Smooth muscle cell (in vitro differentiated cells): Measurements from ENCODE around the gene UROS. TPM values are rescaled to one million over a fixed set of nuclear protein-coding genes. Genes with fewer than 3 reads are reported as not detected.

Experiments used
- DNase-seq: peaks from one replicate; lab custom pipeline; 2025; ENCODE audit not compliant: unreplicated experiment; lab: John Stamatoyannopoulos, UW
- H2AFZ ChIP-seq: fragments of 200-600 bp; sonication (generic); 2 replicates; pipeline ENCODE4 v1.6.0; 2016; ENCODE audit warnings: antibody characterized with exemption, low read depth, mild to moderate bottlenecking
- H3F3A ChIP-seq: fragments of 200-600 bp; sonication (generic); 2 replicates; pipeline ENCODE4 v1.6.0; 2017; ENCODE audit warnings: antibody characterized with exemption, low read depth
- H3K27ac ChIP-seq: fragments of 200-600 bp; sonication (generic); 2 replicates; pipeline ENCODE4 v1.5.1; 2016; ENCODE audit warnings: low read depth, mild to moderate bottlenecking
- H3K27me3 ChIP-seq: fragments of 200-600 bp; sonication (generic); 2 replicates; pipeline ENCODE4 v1.6.1; 2016; ENCODE audit warnings: low read depth, mild to moderate bottlenecking
- H3K36me3 ChIP-seq: fragments of 200-600 bp; sonication (generic); 2 replicates; pipeline ENCODE4 v1.5.1; 2016; ENCODE audit warnings: low read depth
- H3K4me1 ChIP-seq: fragments of 200-600 bp; sonication (generic); 2 replicates; pipeline ENCODE4 v1.5.1; 2016; ENCODE audit warnings: low read depth
- H3K4me2 ChIP-seq: fragments of 200-600 bp; sonication (generic); 2 replicates; pipeline ENCODE4 v1.6.0; 2016; ENCODE audit warnings: mild to moderate bottlenecking
- H3K4me3 ChIP-seq: fragments of 200-600 bp; sonication (generic); 2 replicates; pipeline ENCODE4 v1.5.1; 2016; ENCODE audit warnings: mild to moderate bottlenecking
- H3K79me2 ChIP-seq: fragments of 200-600 bp; sonication (generic); 2 replicates; pipeline ENCODE4 v1.6.0; 2016; ENCODE audit warnings: low read depth, mild to moderate bottlenecking
- H3K9ac ChIP-seq: fragments of 200-600 bp; sonication (generic); 2 replicates; pipeline ENCODE4 v1.6.0; 2016; ENCODE audit warnings: low read depth
- H3K9me3 ChIP-seq: fragments of 200-600 bp; sonication (generic); replicated peaks from 2 replicates; pipeline ENCODE4 v1.5.1; 2016; ENCODE audit warnings: low read depth
- H4K20me1 ChIP-seq: fragments of 200-600 bp; sonication (generic); 2 replicates; pipeline ENCODE4 v1.6.0; 2016; ENCODE audit warnings: low read depth
- WGBS: methylation state at CpG from one replicate; pipeline ENCODE4 v1.1.7; 2016; ENCODE audit warnings: low lambda C conversion rate; 5-methylcytosine and 5-hydroxymethylcytosine counted together
- polyA plus RNA-seq: library from polyadenylated mRNA; unstranded; fragments of >200 nt; fragmentation: Nextera tagmentation; extraction: Ambion mirVana; gene quantifications from 2 replicates; pipeline ENCODE4 v1.2.1, GENCODE V29; 2016
- total RNA-seq: library from RNA; depleted of rRNA; stranded (reverse); fragments of >200 nt; gene quantifications from 2 replicates; pipeline ENCODE4 v1.2.3, GENCODE V29; 2014
- TF ChIP-seq, protein P1 (sequence below): fragments of 200-600 bp; sonication (generic); IDR thresholded peaks from 2 replicates; pipeline ENCODE4 v1.5.1; 2017; ENCODE audit warnings: borderline replicate concordance, mild to moderate bottlenecking, antibody characterized with exemption; ENCODE audit not compliant: insufficient read depth, poor library complexity, severe bottlenecking

UROS gene
- total and polyA plus RNA-seq, 2 experiments from 2014 or later, result 43.7 to 77.5 TPM

DNA sequence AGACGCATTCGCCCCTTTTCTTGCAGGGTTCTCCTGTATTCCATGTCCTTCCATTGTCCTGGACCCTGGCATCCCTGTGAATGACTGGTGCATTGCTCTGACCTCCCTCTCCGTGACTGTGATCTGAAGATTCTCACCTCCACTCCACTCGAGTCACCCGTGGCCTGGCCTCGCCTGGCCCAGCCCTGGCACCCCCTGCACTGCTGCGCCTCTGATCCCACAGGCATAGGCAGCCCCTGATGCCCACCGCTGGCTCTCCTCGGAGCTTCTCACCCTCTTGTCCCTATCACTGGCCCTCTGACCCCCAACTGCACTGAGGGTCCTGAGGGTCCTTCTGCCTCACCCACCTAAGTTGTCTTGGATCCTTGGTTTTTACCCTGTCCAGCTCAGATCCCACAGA is 45.3 kb downstream of the UROS start:
- WGBS, result 91% methylated on average over 9 of the region's 9 CpGs
- DNase-seq, result no peak
- Histone ChIP-seq H3K4me3 (no peak overlapping the region), H3F3A (no peaks in the 10 kb centered on the region), H3K27ac (no peak overlapping the region), H2AFZ (no peak overlapping the region), H3K27me3 (no peaks in the 10 kb centered on the region), H3K9me3 (no peaks in the 10 kb centered on the region), H3K9ac (no peak overlapping the region), H3K4me1 (no peaks in the 10 kb centered on the region), H4K20me1 (no peaks in the 10 kb centered on the region), H3K4me2 (no peak overlapping the region), H3K79me2 (no peaks in the 10 kb centered on the region), H3K36me3 (no peaks in the 10 kb centered on the region)
- TF ChIP-seq, protein P1, sequence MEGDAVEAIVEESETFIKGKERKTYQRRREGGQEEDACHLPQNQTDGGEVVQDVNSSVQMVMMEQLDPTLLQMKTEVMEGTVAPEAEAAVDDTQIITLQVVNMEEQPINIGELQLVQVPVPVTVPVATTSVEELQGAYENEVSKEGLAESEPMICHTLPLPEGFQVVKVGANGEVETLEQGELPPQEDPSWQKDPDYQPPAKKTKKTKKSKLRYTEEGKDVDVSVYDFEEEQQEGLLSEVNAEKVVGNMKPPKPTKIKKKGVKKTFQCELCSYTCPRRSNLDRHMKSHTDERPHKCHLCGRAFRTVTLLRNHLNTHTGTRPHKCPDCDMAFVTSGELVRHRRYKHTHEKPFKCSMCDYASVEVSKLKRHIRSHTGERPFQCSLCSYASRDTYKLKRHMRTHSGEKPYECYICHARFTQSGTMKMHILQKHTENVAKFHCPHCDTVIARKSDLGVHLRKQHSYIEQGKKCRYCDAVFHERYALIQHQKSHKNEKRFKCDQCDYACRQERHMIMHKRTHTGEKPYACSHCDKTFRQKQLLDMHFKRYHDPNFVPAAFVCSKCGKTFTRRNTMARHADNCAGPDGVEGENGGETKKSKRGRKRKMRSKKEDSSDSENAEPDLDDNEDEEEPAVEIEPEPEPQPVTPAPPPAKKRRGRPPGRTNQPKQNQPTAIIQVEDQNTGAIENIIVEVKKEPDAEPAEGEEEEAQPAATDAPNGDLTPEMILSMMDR, result no peak

DNA sequence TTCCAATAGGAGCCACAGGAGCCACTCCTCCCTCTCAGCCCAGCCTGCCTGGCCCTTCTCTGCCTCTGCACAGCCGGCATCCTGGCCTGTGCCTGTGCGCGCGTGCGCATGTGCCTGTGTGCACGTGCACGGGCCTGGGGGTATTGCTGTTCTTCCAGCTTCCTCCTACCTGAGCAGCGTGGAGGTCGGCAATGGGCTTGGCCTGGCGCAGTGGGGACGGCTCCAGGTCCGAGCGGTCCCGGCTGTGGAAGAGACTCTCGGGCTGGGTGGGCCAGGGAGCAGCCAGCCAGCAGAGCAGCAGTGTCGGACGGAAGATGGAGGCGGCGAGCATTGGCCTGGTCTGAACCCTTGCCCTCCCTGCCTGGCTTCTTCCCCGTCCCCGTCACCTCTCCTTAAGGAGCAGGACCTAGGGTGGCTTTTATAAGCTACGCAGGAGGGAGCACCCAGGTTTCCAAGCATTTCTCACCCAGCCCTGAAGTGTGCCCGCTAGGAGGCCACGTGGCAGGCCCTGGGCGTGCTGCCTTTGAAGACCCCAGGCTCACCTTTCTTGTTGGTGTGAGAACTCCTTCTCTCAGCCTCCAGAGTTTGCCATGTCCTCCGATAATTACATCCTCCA is 47.5 kb downstream of the UROS start, which contains the start of gene MMP21:
Gene MMP21 (minus strand): TSS at position 331 of the 616 bp plus-strand sequence. CDS start 0 bp downstream, at position 331.
- Histone ChIP-seq H4K20me1 (no peaks in the 10 kb centered on the region), H3K27me3 (no peaks in the 10 kb centered on the region), H3K36me3 (no peaks in the 10 kb centered on the region), H3K4me1 (no peaks in the 10 kb centered on the region), H2AFZ (no peak within 1 kb of the TSS), H3K4me3 (no peak within 1 kb of the TSS), H3K9ac (no peak within 1 kb of the TSS), H3K4me2 (no peak within 1 kb of the TSS), H3K79me2 (no peaks in the 10 kb centered on the region), H3K9me3 (no peaks in the 10 kb centered on the region), H3K27ac (no peak within 1 kb of the TSS), H3F3A (no peaks in the 10 kb centered on the region)
- TF ChIP-seq, protein P1, result no peak
- WGBS, result 97% methylated on average over 26 of the region's 26 CpGs
- DNase-seq, result no peak

DNA sequence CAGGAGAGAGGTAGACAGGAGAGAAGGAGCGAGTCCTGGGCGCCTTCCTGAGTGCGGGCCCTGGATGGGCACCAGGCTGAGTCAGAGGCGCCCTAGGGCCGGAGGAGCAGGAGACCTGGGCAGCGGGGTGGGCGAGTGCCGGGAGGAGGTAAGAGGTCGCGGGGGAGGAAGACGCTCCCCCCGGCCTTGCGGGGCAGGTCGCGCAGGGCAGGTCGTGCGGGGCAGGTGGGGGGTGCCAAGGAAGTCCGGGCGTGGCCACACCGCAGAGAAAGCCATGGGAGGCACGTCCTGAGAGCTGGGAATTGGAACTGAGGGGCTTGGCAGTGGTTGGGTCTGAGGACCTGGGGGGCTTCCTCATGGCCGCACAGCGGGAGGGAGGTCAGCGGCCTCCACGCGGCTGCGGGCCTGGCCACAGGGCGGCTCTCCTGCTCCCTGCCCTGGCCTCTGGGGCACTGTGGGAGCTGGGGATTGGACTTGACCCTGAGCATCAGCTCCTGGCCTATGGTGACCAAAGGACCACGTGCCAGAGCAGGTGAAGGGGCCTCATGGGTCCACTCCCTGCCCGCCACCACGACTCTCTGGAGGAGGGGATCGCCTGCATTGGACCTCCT is 48.4 kb downstream of the UROS start:
- no peaks in the 10 kb centered on the region for H3K9me3 ChIP-seq
- no peak overlapping the region for H3K4me2 ChIP-seq
- H3K4me1 ChIP-seq, result no peaks in the 10 kb centered on the region
- no peak overlapping the region for H3K4me3 ChIP-seq
- no peaks in the 10 kb centered on the region for H3K79me2 ChIP-seq
- 93% methylated on average over 14 of the region's 32 CpGs for WGBS
- H3K36me3 ChIP-seq, result no peaks in the 10 kb centered on the region
- no peak for DNase-seq
- no peaks in the 10 kb centered on the region for H4K20me1 ChIP-seq
- H3K27me3 ChIP-seq, result no peaks in the 10 kb centered on the region
- no peak overlapping the region for H3K9ac ChIP-seq
- TF ChIP-seq, protein P1, result no peak
- no peaks in the 10 kb centered on the region for H3F3A ChIP-seq
- H2AFZ ChIP-seq, result no peak overlapping the region
- H3K27ac ChIP-seq, result no peak overlapping the region
